Common myeloid progenitor, CD34-positive (primary cell): Measurements from ENCODE around the gene SEMA4F. TPM values are rescaled to one million over a fixed set of nuclear protein-coding genes. Genes with fewer than 3 reads are reported as not detected.
A peak's percentile ranks its signal among the peaks of the same experiment; 100 is the strongest.

ENCODE experiments used
- CTCF ChIA-PET: fragments of 350-600 bp; sonication (Branson Sonifier 250); formaldehyde crosslinking; loops from one replicate; lab custom pipeline; 2021; ENCODE audit warnings: antibody characterized with exemption; lab: Charles Lee
- POLR2A ChIA-PET: fragments of 350-600 bp; sonication (Branson Sonifier 250); formaldehyde crosslinking; loops from one replicate; lab custom pipeline; 2021; ENCODE audit warnings: antibody characterized with exemption; lab: Charles Lee
- DNase-seq, 3 donors: peaks; one replicate each; pipeline versions ENCODE4 v3.0.0 to v3.0.0-alpha.2; 2013
- H3K27ac ChIP-seq, 2 experiments: 1 replicate in 1 of 2; 2 replicates in 1 of 2; pipeline ENCODE4 v1.7.0; 2013; ENCODE audit warnings: inconsistent platforms in 2 of 2, low read length in 2 of 2, mild to moderate bottlenecking in 2 of 2, low read depth in 1 of 2, moderate library complexity in 1 of 2; ENCODE audit not compliant: severe bottlenecking in 2 of 2, insufficient read depth in 1 of 2, poor library complexity in 1 of 2
- H3K27me3 ChIP-seq, 5 experiments: replicated peaks in 2 of 5; 1 replicate in 3 of 5; 2 replicates in 2 of 5; pipeline versions ENCODE4 v1.6.1 to v1.7.0; 2013; ENCODE audit warnings: low read length in 4 of 5, mild to moderate bottlenecking in 2 of 5, moderate library complexity in 2 of 5, inconsistent platforms in 1 of 5; ENCODE audit not compliant: insufficient read depth in 5 of 5, control insufficient read depth in 4 of 5
- H3K36me3 ChIP-seq, 4 experiments: 1 replicate in 2 of 4; 2 replicates in 2 of 4; pipeline versions ENCODE4 v1.6.1 to v1.7.0; 2013; ENCODE audit warnings: low read length in 3 of 4, control low read depth in 1 of 4, mild to moderate bottlenecking in 1 of 4; ENCODE audit not compliant: control insufficient read depth in 4 of 4, insufficient read depth in 4 of 4
- H3K4me1 ChIP-seq, 4 experiments: 1 replicate in 3 of 4; 2 replicates in 1 of 4; pipeline versions ENCODE4 v1.6.1 to v1.7.1; 2013; ENCODE audit warnings: low read length in 3 of 4, mild to moderate bottlenecking in 3 of 4, control low read depth in 1 of 4, inconsistent platforms in 1 of 4, moderate library complexity in 1 of 4; ENCODE audit not compliant: control insufficient read depth in 4 of 4, insufficient read depth in 4 of 4; ENCODE audit errors: control extremely low read depth in 1 of 4
- H3K4me3 ChIP-seq, 7 experiments: 1 replicate in 4 of 7; 2 replicates in 3 of 7; pipeline versions ENCODE4 v1.5.1 to v1.7.0; 2013; ENCODE audit warnings: mild to moderate bottlenecking in 7 of 7, low read length in 6 of 7, moderate library complexity in 6 of 7, inconsistent platforms in 2 of 7, low read depth in 2 of 7, control low read depth in 1 of 7; ENCODE audit not compliant: insufficient read depth in 4 of 7, control insufficient read depth in 1 of 7; ENCODE audit errors: extremely low read depth in 1 of 7
- H3K9me3 ChIP-seq, 5 experiments: 1 replicate in 4 of 5; 2 replicates in 1 of 5; pipeline versions ENCODE4 v1.6.1 to v1.7.1; 2013; ENCODE audit warnings: low read length in 4 of 5, mild to moderate bottlenecking in 2 of 5, inconsistent platforms in 1 of 5, low read depth in 1 of 5, moderate library complexity in 1 of 5; ENCODE audit not compliant: control insufficient read depth in 4 of 5, insufficient read depth in 2 of 5; ENCODE audit errors: control extremely low read depth in 1 of 5
- WGBS: methylation state at CpG from one replicate; pipeline ENCODE4 v1.1.5; 2013; ENCODE audit not compliant: insufficient coverage; 5-methylcytosine and 5-hydroxymethylcytosine counted together
- polyA plus RNA-seq: library from polyadenylated mRNA; unstranded; fragments of 120-200 nt; gene quantifications from one replicate; pipeline ENCODE4 v1.2.1, GENCODE V29; 2013

SEMA4F gene
- 4.3 TPM for polyA plus RNA-seq

GRCh38 chr2:74653985-74654882, at the start of gene SEMA4F:
Gene SEMA4F, plus strand, starts transcription at chr2:74654247. Its CDS starts 130 bp downstream, at chr2:74654377.
- no peak within 1 kb of the TSS for H3K27ac ChIP-seq

GRCh38 chr2:74606927-74607326, 47.1 kb upstream of the SEMA4F start:
- no peaks in the 10 kb centered on the region for H3K9me3 ChIP-seq
- POLR2A ChIA-PET = no interaction called here
- H3K4me1 ChIP-seq = no peaks in the 10 kb centered on the region
- H3K36me3 ChIP-seq = no peaks in the 10 kb centered on the region
- no peak for DNase-seq
- H3K4me3 ChIP-seq = no peak overlapping the region
- CTCF ChIA-PET = no interaction called here
- 95% methylated on average over 4 of the region's 5 CpGs for whole genome bisulfite sequencing
- H3K27me3 ChIP-seq = peaks cover 0 to 6% (median 0%) of the 10 kb centered on the region in 5 experiments
- no peak overlapping the region for H3K27ac ChIP-seq

More at GRCh38 chr2:74653985-74654882, at the start of gene SEMA4F:
- ChIA-PET CTCF (interaction anchor here (1.2 to 1.6 kb wide), 2 partner anchors 28 to 44 kb away, joined by 3 to 4 read pairs; no protein-coding TSS in a partner anchor), POLR2A (interaction anchor here (1.1 kb wide), 1 partner anchor 24 kb away, joined by 4 read pairs; no protein-coding TSS in a partner anchor)
- Histone ChIP-seq H3K27me3 (peaks cover 0 to 8% (median 3%) of the 10 kb centered on the region in 5 experiments), H3K4me3 (peak within 1 kb of the TSS; percentile 44 to 84 (median 79)), H3K9me3 (no peaks in the 10 kb centered on the region), H3K36me3 (no peaks in the 10 kb centered on the region), H3K4me1 (peaks cover 3 to 14% (median 9%) of the 10 kb centered on the region in 4 experiments)
- peak; percentile 92 to 95 (median 95) for DNase-seq
- under 1% methylated on average over 74 of the region's 79 CpGs for WGBS

GRCh38 chr2:74617122-74617521, 36.9 kb upstream of the SEMA4F start:
- POLR2A ChIA-PET = no interaction called here
- no peaks in the 10 kb centered on the region for H3K27me3 ChIP-seq
- CTCF ChIA-PET = interaction anchor here (1.1 to 1.6 kb wide), 4 partner anchors 8 to 24 kb away, joined by 3 to 5 read pairs (median 3); no protein-coding TSS in a partner anchor

GRCh38 chr2:74618410-74619083, 35.5 kb upstream of the SEMA4F start:
- Histone ChIP-seq H3K27ac (no peak overlapping the region), H3K9me3 (no peaks in the 10 kb centered on the region), H3K36me3 (no peaks in the 10 kb centered on the region), H3K27me3 (no peaks in the 10 kb centered on the region), H3K4me1 (no peaks in the 10 kb centered on the region), H3K4me3 (no peak overlapping the region)
- DNase-seq = no peak
- ChIA-PET POLR2A (no interaction called here), CTCF (interaction anchor here (1.0 to 1.5 kb wide), 4 partner anchors 9 to 32 kb away, joined by 3 read pairs; no protein-coding TSS in a partner anchor)
- WGBS = 96% methylated on average over 4 of the region's 6 CpGs

More at GRCh38 chr2:74617122-74617521, 36.9 kb upstream of the SEMA4F start:
- WGBS = 90% methylated on average over 2 of the region's 3 CpGs
- H3K4me1 ChIP-seq = no peaks in the 10 kb centered on the region
- no peaks in the 10 kb centered on the region for H3K9me3 ChIP-seq
- no peak for DNase-seq
- H3K4me3 ChIP-seq = no peak overlapping the region
- no peaks in the 10 kb centered on the region for H3K36me3 ChIP-seq
- H3K27ac ChIP-seq = no peak overlapping the region

- H3K4me1 ChIP-seq = no peaks in the 10 kb centered on the region
- POLR2A ChIA-PET = no interaction called here
- 100% methylated on average over 1 of the region's 5 CpGs for WGBS
- H3K27ac ChIP-seq = no peak overlapping the region
- peak in 2 of 3 donors; percentile 3 to 5 for DNase-seq
- no peaks in the 10 kb centered on the region for H3K9me3 ChIP-seq
- no peak overlapping the region for H3K4me3 ChIP-seq
- H3K27me3 ChIP-seq = no peaks in the 10 kb centered on the region
- CTCF ChIA-PET = interaction anchor here (0.7 kb wide), 1 partner anchor 80 kb away, joined by 3 read pairs; no protein-coding TSS in a partner anchor
- H3K36me3 ChIP-seq = no peaks in the 10 kb centered on the region
Measured at GRCh38 chr2:74619651-74620297, 34.3 kb upstream of the SEMA4F start.

GRCh38 chr2:74620671-74621070, 33.4 kb upstream of the SEMA4F start:
- no peak overlapping the region for H3K27ac ChIP-seq
- H3K4me3 ChIP-seq = no peak overlapping the region
- ChIA-PET CTCF (no interaction called here), POLR2A (no interaction called here)
- 96% methylated on average over 12 of the region's 12 CpGs for WGBS
- no peaks in the 10 kb centered on the region for H3K9me3 ChIP-seq
- DNase-seq = no peak
- no peaks in the 10 kb centered on the region for H3K27me3 ChIP-seq
- no peaks in the 10 kb centered on the region for H3K4me1 ChIP-seq
- H3K36me3 ChIP-seq = no peaks in the 10 kb centered on the region
